Islet precursor cell (in vitro differentiated cells): ENCODE data around the gene CRACR2B.

Experiments used
- DNase-seq: peaks from one replicate; pipeline ENCODE4 v3.0.0-alpha.2; 2018

The CRACR2B gene

GRCh38 chr11:870127-870413, 42.4 kb downstream of the CRACR2B start:
- peak; percentile 82 for DNase-seq

- no peak for DNase-seq
Measured at GRCh38 chr11:870418-870817, 42.7 kb downstream of the CRACR2B start.

GRCh38 chr11:871472-871871, 43.8 kb downstream of the CRACR2B start:
- no peak for DNase-seq

GRCh38 chr11:872799-873198, 45.1 kb downstream of the CRACR2B start:
- no peak for DNase-seq

- no peak for DNase-seq
Measured at GRCh38 chr11:873706-874105, 46.0 kb downstream of the CRACR2B start.

GRCh38 chr11:875203-875602, 47.5 kb downstream of the CRACR2B start:
- DNase-seq = no peak

GRCh38 chr11:875769-876301, 48.1 kb downstream of the CRACR2B start:
- DNase-seq = no peak

GRCh38 chr11:876545-876944, 48.8 kb downstream of the CRACR2B start:
- no peak for DNase-seq

- no peak for DNase-seq
Measured at GRCh38 chr11:877565-877964, 49.8 kb downstream of the CRACR2B start.

- no peak for DNase-seq
Measured at GRCh38 chr11:880447-880846, 52.7 kb downstream of the CRACR2B start.
